K562 (cell line): Measurements from ENCODE around the gene DRD2. TPM values are rescaled to one million over a fixed set of nuclear protein-coding genes. Genes with fewer than 3 reads are reported as not detected.

Experiments used
- ATAC-seq: fragments of 200-7000 bp; cut with Tn5 transposase; 3 replicates; pipeline ENCODE4 v1.9.1; 2020; ENCODE audit warnings: moderate library complexity
- BruUV-seq: library from RNA; stranded (reverse); fragments of 400-500 nt; replicated peaks from 2 replicates; lab custom pipeline; 2021; lab: Mats Ljungman, UMichigan
- CTCF ChIA-PET: fragments of 300-600 bp; formaldehyde crosslinking; extraction: SDS; loops from one replicate; lab custom pipeline; 2021; ENCODE audit warnings: low intra/inter-chr PET ratio; lab: Yijun Ruan, JAX
- POLR2A ChIA-PET: fragments of 300-600, 350-650 bp; sonication (Branson Sonifier 250); formaldehyde crosslinking; extraction: SDS; loops from one replicate; lab custom pipeline; 2021; ENCODE audit warnings: antibody characterized with exemption, inconsistent platforms; lab: Yijun Ruan, JAX
- DNase-seq, 4 experiments: peaks; one replicate each; pipeline versions ENCODE4 v3.0.0 to v3.0.0-alpha.2; 2011 to 2018; ENCODE audit warnings: low spot score in 3 of 4, mixed read lengths in 3 of 4; ENCODE audit errors: extremely low read depth in 1 of 4
- FAIRE-seq: peaks from 2 replicates; lab custom pipeline; 2011; peaks lifted over from hg19 to GRCh38; lab: Jason Lieb, UNC
- H2AFZ ChIP-seq: 2 replicates; pipeline ENCODE4 v1.6.0; 2011; ENCODE audit warnings: low read depth, low read length, control low read depth, inconsistent platforms
- H3K27ac ChIP-seq: fragments of 200-600 bp; 3 replicates; pipeline ENCODE4 v1.8.0; 2011; ENCODE audit warnings: low read depth, mild to moderate bottlenecking, control low read depth, inconsistent platforms, low read length, moderate library complexity, mixed read lengths; ENCODE audit errors: extremely low read depth
- H3K27me3 ChIP-seq, 2 experiments: fragments of 300-600 bp in 1 of 2; 2 replicates in 1 of 2; 3 replicates in 1 of 2; pipeline versions ENCODE4 v1.6.0 to v1.8.0; 2011; ENCODE audit warnings: inconsistent platforms in 2 of 2, low read length in 2 of 2, mild to moderate bottlenecking in 1 of 2, mixed read lengths in 1 of 2, moderate library complexity in 1 of 2; ENCODE audit not compliant: control insufficient read depth in 2 of 2, insufficient read depth in 2 of 2
- H3K36me3 ChIP-seq: fragments of 300-600 bp; 3 replicates; pipeline ENCODE4 v1.8.0; 2011; ENCODE audit warnings: mild to moderate bottlenecking, low read length, inconsistent platforms; ENCODE audit not compliant: control insufficient read depth, insufficient read depth
- H3K4me1 ChIP-seq, 2 experiments: fragments of 200-600 bp in 1 of 2; replicated peaks in 1 of 2; 2 replicates in 1 of 2; 3 replicates in 1 of 2; pipeline versions ENCODE4 v1.5.1 to v1.8.0; 2011; ENCODE audit warnings: inconsistent platforms in 2 of 2, low read length in 2 of 2, mild to moderate bottlenecking in 1 of 2, mixed read lengths in 1 of 2, moderate library complexity in 1 of 2; ENCODE audit not compliant: control insufficient read depth in 2 of 2, insufficient read depth in 2 of 2
- H3K4me2 ChIP-seq: 2 replicates; pipeline ENCODE4 v1.6.1; 2011; ENCODE audit warnings: low read length, control low read depth, inconsistent platforms, mixed read lengths; ENCODE audit not compliant: insufficient read depth
- H3K4me3 ChIP-seq: fragments of 200-600 bp; sonication (generic), shearing (Covaris generic); 2 replicates; pipeline ENCODE4 v1.5.1; 2016; ENCODE audit warnings: control low read depth, inconsistent platforms
- H3K79me2 ChIP-seq: fragments of 200-600 bp; 3 replicates; pipeline ENCODE4 v1.8.0; 2011; ENCODE audit warnings: low read length, inconsistent platforms; ENCODE audit not compliant: control insufficient read depth, insufficient read depth
- H3K9ac ChIP-seq, 2 experiments: 2 replicates each; pipeline versions ENCODE4 v1.6.0 to v1.6.1; 2011; ENCODE audit warnings: low read depth in 2 of 2, low read length in 2 of 2, control low read depth in 1 of 2, inconsistent platforms in 1 of 2, mild to moderate bottlenecking in 1 of 2, mixed read lengths in 1 of 2; ENCODE audit not compliant: insufficient read depth in 1 of 2
- H3K9me1 ChIP-seq: one replicate; pipeline ENCODE4 v1.6.0; 2011; ENCODE audit warnings: inconsistent platforms, mild to moderate bottlenecking, low read length, moderate library complexity; ENCODE audit not compliant: control insufficient read depth, insufficient read depth
- H3K9me3 ChIP-seq: replicated peaks from 2 replicates; pipeline ENCODE4 v1.5.1; 2011; ENCODE audit warnings: low read depth, low read length, inconsistent platforms; ENCODE audit not compliant: control insufficient read depth, insufficient read depth
- H4K20me1 ChIP-seq: replicated peaks from 2 replicates; pipeline ENCODE4 v1.6.1; 2011; ENCODE audit warnings: low read length, inconsistent platforms, mixed read lengths; ENCODE audit not compliant: control insufficient read depth, insufficient read depth
- BHLHE40 ChIP-seq: IDR thresholded peaks from 2 replicates; pipeline ENCODE4 v1.6.1; 2011; ENCODE audit warnings: low read length, improper control_type of control experiment
- CTBP1 ChIP-seq: fragments of 450-650 bp; IDR thresholded peaks from 2 replicates; pipeline ENCODE4 v1.6.1; 2016; ENCODE audit warnings: borderline replicate concordance
- ELF1 ChIP-seq: fragments of 200-800 bp; sonication (Bioruptor generic); IDR thresholded peaks from 2 replicates; pipeline ENCODE4 v1.6.1; 2016; ENCODE audit warnings: missing genetic modification characterization, missing compliant biosample characterization
- EWSR1 ChIP-seq: fragments of 450-650 bp; IDR thresholded peaks from 2 replicates; pipeline ENCODE4 v1.6.1; 2018; ENCODE audit warnings: borderline replicate concordance, mild to moderate bottlenecking, low read depth, moderate library complexity; ENCODE audit not compliant: partially characterized antibody
- GABPA ChIP-seq: fragments of 200-800 bp; sonication (Bioruptor generic); conservative IDR thresholded peaks from 2 replicates; pipeline ENCODE4 v1.6.1; 2016; ENCODE audit warnings: low read depth, missing genetic modification characterization, missing compliant biosample characterization
- HIVEP1 ChIP-seq: fragments of 250-450 bp; sonication (Bioruptor Pico); IDR thresholded peaks from 2 replicates; pipeline ENCODE4 v1.4.0; 2020; ENCODE audit warnings: mild to moderate bottlenecking
- HOMEZ ChIP-seq: fragments of 250-450 bp; sonication (Bioruptor Pico); IDR thresholded peaks from 2 replicates; pipeline ENCODE4 v1.4.0; 2020; ENCODE audit warnings: mild to moderate bottlenecking, moderate library complexity
- JUNB ChIP-seq: fragments of 450-650 bp; formaldehyde crosslinking; conservative IDR thresholded peaks from 2 replicates; pipeline ENCODE4 v1.4.0; 2020; ENCODE audit warnings: mild to moderate bottlenecking
- KDM4B ChIP-seq, 2 experiments: fragments of 450-650 bp in 1 of 2; sonication (generic) in 1 of 2; IDR thresholded peaks; 2 replicates each; pipeline ENCODE4 v1.6.1; 2016 to 2017; ENCODE audit warnings: borderline replicate concordance in 2 of 2, antibody characterized with exemption in 1 of 2, low read depth in 1 of 2, mild to moderate bottlenecking in 1 of 2
- NR2C2 ChIP-seq, 2 experiments: fragments of 200-800 bp in 1 of 2; sonication (Bioruptor generic) in 1 of 2; sonication (generic) in 1 of 2; formaldehyde crosslinking in 1 of 2; IDR thresholded peaks; 2 replicates each; pipeline versions ENCODE4 v1.6.1 to v1.8.0; 2016 to 2022; ENCODE audit warnings: mild to moderate bottlenecking in 1 of 2, missing compliant biosample characterization in 1 of 2, missing genetic modification characterization in 1 of 2, missing genetic modification reagents in 1 of 2
- NR4A1 ChIP-seq, 2 experiments: fragments of 250-450 bp in 1 of 2; fragments of 450-650 bp in 1 of 2; sonication (Bioruptor Pico) in 1 of 2; IDR thresholded peaks; 2 replicates each; pipeline versions ENCODE4 v1.4.0 to v1.6.1; 2016 to 2020; ENCODE audit warnings: mild to moderate bottlenecking in 2 of 2, missing compliant biosample characterization in 1 of 2, missing genetic modification characterization in 1 of 2, moderate library complexity in 1 of 2
- PHF20 ChIP-seq: fragments of 450-650 bp; IDR thresholded peaks from 2 replicates; pipeline ENCODE4 v1.6.1; 2018; ENCODE audit not compliant: partially characterized antibody
- RCOR1 ChIP-seq, 2 experiments: IDR thresholded peaks; 2 replicates each; pipeline ENCODE4 v1.6.1; 2012; ENCODE audit warnings: low read depth in 2 of 2, low read length in 2 of 2, borderline replicate concordance in 1 of 2, improper control_type of control experiment in 1 of 2
- SMARCE1 ChIP-seq: fragments of 450-650 bp; IDR thresholded peaks from 2 replicates; pipeline ENCODE4 v1.7.1; 2016; ENCODE audit warnings: mild to moderate bottlenecking
- U2AF1 ChIP-seq: fragments of 200-400 bp; formaldehyde crosslinking; optimal IDR thresholded peaks from 2 replicates; pipeline ENCODE3; 2017; ENCODE audit warnings: mild to moderate bottlenecking, low read depth, low read length, moderate library complexity
- ZNF175 ChIP-seq: fragments of 200-800 bp; sonication (Bioruptor generic); IDR thresholded peaks from 2 replicates; pipeline ENCODE4 v1.6.1; 2016; ENCODE audit warnings: low read depth, mild to moderate bottlenecking, missing genetic modification characterization, missing compliant biosample characterization
- ZNF717 ChIP-seq: fragments of 250-450 bp; sonication (Bioruptor Pico); IDR thresholded peaks from 2 replicates; pipeline ENCODE4 v1.5.0; 2021
- WGBS: fragments of 100-300 bp; shearing (Covaris generic); methylation state at CpG from one replicate; pipeline ENCODE4 v1.1.6; 2016; ENCODE audit warnings: low coverage, mixed read lengths; ENCODE audit not compliant: insufficient coverage; ENCODE audit errors: missing lambda C conversion rate; 5-methylcytosine and 5-hydroxymethylcytosine counted together
- in situ Hi-C: fragments of 300-500 bp; cut with MboI; formaldehyde crosslinking; loops from 4 replicates; pipeline ENCODE4 v1.15.0; 2018; ENCODE audit warnings: inconsistent platforms, mixed read lengths
- intact Hi-C: fragments of 100-400 bp; cut with micrococcal nuclease; formaldehyde crosslinking; loops from 2 replicates; pipeline ENCODE4 v1.14.2; 2022
- polyA plus RNA-seq, 8 experiments: library from polyadenylated mRNA; depleted of rRNA in 4 of 8; stranded (reverse) in 5 of 8; unstranded in 3 of 8; fragments of >200 nt; fragmentation: Nextera tagmentation in 2 of 8; fragmentation: Illumina TruSeq in 1 of 8; extraction: Ambion mirVana in 2 of 8; extraction: Trizol in 1 of 8; gene quantifications; 2 replicates each; pipeline versions ENCODE4 v1.2.1 to v1.2.3, GENCODE V29; 2011 to 2014; ENCODE audit warnings: inconsistent platforms in 1 of 8, missing spikeins in 1 of 8
- total RNA-seq, 7 experiments: library from RNA; depleted of rRNA in 6 of 7; stranded (reverse); fragments of >200 nt in 6 of 7; fragmentation: Illumina TruSeq in 2 of 7; extraction: Trizol in 2 of 7; gene quantifications; 2 replicates each; pipeline versions ENCODE4 v1.2.1 to v1.2.3, GENCODE V29; 2011 to 2021; ENCODE audit warnings: low replicate concordance in 1 of 7

Gene DRD2
- total and polyA plus RNA-seq, 9 of the 15 experiments (the other 6 are each of a cell fraction or from before 2014, with no cell fraction given), result not detected

GRCh38 chr11:113448316-113448677 lies 26.9 kb downstream of the DRD2 start (continued):
- no peak for TF ChIP-seq NR2C2 (CRISPR knock-in tag; IDR thresholded peaks at IDR 0.05)
- 0 out of 2 replicates have a peak, but pooled peaks have one; percentile 8 for TF ChIP-seq NR2C2 (tag; IDR thresholded peaks at IDR 0.05)
- TF ChIP-seq PHF20, result no peak
- TF ChIP-seq BHLHE40, result no peak
- TF ChIP-seq ZNF175 (CRISPR knock-in tag), result peak; percentile 83; the same call in 1 of the 2 replicates
- TF ChIP-seq HOMEZ (CRISPR knock-in tag), result no peak
- TF ChIP-seq GABPA (tag), result 0 out of 2 replicates have a peak, but pooled peaks have one; percentile 6

GRCh38 chr11:113447621-113448315 lies 27.4 kb downstream of the DRD2 start:
- Histone ChIP-seq H3K4me3 (no peak overlapping the region), H2AFZ (no peak overlapping the region), H3K36me3 (no peaks in the 10 kb centered on the region), H3K4me1 (peaks cover 0 to 5% of the 10 kb centered on the region in 2 experiments; a peak in 1 of 5 replicates), H3K9ac (no peak overlapping the region), H4K20me1 (peaks cover 4% of the 10 kb centered on the region; the same call in 1 of the 2 replicates), H3K27ac (no peak overlapping the region), H3K4me2 (no peak overlapping the region), H3K79me2 (no peaks in the 10 kb centered on the region), H3K9me3 (no peaks in the 10 kb centered on the region), H3K27me3 (peaks cover 11 to 43% of the 10 kb centered on the region in 2 experiments), H3K9me1 (no peaks in the 10 kb centered on the region)
- FAIRE-seq (no peak), ATAC-seq (peak; percentile 72), DNase-seq (peak in 2 of 4 experiments; percentile 42 to 49)
- CTCF ChIA-PET, result no interaction called here
- intact Hi-C loops (no loop called here), in situ Hi-C loops (no loop called here)
- no TSS peak for BruUV-seq
- 2% methylated on average over 8 of the region's 8 CpGs for WGBS
- POLR2A ChIA-PET, result interaction anchor here (0.6 to 1.6 kb wide), 4 partner anchors 11 to 1754 kb away, joined by 3 to 5 read pairs (median 4); partner anchors contain the start of gene NCAM1
- TF ChIP-seq ZNF717 (CRISPR knock-in tag), result no peak
- TF ChIP-seq KDM4B (IDR thresholded peaks at IDR 0.05; ENCODE audit: borderline replicate concordance in 2 of 2, low read depth in 1 of 2), result no peak
- peak in 1 of 2 experiments; percentile 64; a peak in 1 of 4 replicates for TF ChIP-seq RCOR1 (IDR thresholded peaks at IDR 0.05; ENCODE audit: borderline replicate concordance in 1 of 2, low read depth in 2 of 2, low read length in 2 of 2)
- TF ChIP-seq GABPA (tag), result peak; percentile 65
- 0 out of 2 replicates have a peak, but pooled peaks have one; percentile 19 for TF ChIP-seq SMARCE1
- TF ChIP-seq HIVEP1 (CRISPR knock-in tag), result no peak
- no peak for TF ChIP-seq EWSR1
- 0 out of 2 replicates have a peak, but pooled peaks have one; percentile 52 for TF ChIP-seq JUNB (CRISPR knock-in tag)
- TF ChIP-seq U2AF1, result no peak
- 0 out of 2 replicates have a peak, but pooled peaks have one; percentile 63 for TF ChIP-seq CTBP1
- TF ChIP-seq NR4A1 (CRISPR knock-in tag; IDR thresholded peaks at IDR 0.05), result no peak
- TF ChIP-seq NR4A1 (tag; IDR thresholded peaks at IDR 0.05), result no peak
- no peak for TF ChIP-seq ELF1 (tag)
